GM10847 (cell line): ENCODE measurements around the gene FMO4.

Source experiments
- POLR2A ChIP-seq: IDR thresholded peaks from 2 replicates; pipeline ENCODE4 v1.6.1; 2011; ENCODE audit not compliant: insufficient read length; ENCODE audit errors: extremely low read depth

FMO4 gene, protein sequence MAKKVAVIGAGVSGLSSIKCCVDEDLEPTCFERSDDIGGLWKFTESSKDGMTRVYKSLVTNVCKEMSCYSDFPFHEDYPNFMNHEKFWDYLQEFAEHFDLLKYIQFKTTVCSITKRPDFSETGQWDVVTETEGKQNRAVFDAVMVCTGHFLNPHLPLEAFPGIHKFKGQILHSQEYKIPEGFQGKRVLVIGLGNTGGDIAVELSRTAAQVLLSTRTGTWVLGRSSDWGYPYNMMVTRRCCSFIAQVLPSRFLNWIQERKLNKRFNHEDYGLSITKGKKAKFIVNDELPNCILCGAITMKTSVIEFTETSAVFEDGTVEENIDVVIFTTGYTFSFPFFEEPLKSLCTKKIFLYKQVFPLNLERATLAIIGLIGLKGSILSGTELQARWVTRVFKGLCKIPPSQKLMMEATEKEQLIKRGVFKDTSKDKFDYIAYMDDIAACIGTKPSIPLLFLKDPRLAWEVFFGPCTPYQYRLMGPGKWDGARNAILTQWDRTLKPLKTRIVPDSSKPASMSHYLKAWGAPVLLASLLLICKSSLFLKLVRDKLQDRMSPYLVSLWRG

DNA sequence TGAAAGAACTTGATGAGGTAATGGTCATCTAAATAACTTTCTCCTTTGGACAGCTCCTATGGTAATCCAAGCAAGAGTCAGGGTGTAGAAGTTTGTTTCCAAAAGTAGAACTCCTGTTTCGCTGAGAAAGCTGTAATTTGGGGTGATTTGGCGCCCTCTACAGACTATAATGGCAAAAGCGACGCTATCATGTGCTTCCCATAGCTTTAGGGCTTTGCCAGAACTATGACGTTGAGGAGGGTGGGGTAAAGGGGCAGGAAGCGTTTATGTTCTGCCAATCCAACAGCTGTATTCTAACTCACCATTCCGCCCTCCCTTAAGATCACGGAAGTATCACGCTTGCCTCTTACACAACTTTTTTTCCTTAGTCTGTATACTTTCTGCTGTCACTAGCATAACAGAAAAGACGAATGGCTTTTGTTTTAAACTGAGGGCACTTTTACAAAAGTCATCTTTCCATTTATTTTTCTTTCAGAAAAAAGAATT is at the start of gene FMO4:
TSS of gene FMO4 (plus strand) at position 349 of the 486 bp plus-strand sequence. CDS start 5,643 bp downstream, outside the sequence.
- no peak for TF ChIP-seq POLR2A

DNA sequence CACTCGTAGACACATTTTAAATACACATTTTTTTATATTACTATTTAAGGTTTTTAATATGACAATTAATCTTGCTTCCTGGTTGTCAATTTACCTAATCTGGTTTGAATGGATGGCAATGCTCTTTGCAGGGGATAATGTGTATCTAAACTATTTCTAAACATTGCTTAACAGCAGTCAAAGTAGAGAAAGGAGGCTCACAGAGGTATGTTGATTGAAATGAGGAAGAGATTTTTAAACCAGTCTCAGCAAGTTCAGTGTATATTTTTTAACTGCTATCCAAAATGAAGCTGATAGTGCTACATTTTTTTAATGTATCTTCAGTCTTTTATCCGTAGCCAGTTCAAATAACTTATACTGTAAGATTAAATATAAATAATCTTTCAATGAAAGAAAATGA is 48.3 kb upstream of the FMO4 start:
- no peak for TF ChIP-seq POLR2A

DNA sequence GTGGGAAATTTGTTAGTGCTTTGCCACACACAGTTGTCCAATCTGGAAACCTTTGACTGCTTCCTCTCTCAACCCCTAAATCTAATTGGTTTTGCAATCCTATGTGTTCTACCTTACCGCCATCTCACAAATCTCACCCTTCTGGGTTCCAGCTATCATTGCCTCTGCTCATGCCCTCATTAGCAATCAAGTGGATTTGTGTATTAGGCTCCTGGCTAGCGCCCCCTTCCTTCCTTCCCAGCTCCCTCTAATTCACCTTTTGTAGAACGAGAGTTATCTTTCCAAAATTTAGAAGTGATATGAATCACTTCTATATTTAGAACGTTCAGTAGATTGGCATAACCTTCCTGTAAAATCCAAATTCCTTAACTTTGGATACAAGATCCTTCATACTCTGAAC is 47.1 kb upstream of the FMO4 start:
- TF ChIP-seq POLR2A = no peak

DNA sequence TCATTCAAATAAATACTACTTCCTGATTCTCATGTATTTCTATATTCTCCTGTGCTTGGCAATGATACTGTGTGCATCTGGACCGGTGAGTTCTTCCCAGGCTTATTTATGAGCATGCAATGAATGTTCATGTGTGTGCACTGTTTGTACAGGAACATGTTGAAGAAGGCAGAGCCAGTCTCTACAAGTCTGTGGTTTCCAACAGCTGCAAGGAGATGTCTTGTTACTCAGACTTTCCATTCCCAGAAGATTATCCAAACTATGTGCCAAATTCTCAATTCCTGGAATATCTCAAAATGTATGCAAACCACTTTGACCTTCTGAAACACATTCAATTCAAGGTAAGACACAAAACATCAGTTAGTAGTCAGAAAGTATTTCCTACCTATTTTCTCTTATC is 46.6 kb upstream of the FMO4 start:
- no peak for TF ChIP-seq POLR2A

DNA sequence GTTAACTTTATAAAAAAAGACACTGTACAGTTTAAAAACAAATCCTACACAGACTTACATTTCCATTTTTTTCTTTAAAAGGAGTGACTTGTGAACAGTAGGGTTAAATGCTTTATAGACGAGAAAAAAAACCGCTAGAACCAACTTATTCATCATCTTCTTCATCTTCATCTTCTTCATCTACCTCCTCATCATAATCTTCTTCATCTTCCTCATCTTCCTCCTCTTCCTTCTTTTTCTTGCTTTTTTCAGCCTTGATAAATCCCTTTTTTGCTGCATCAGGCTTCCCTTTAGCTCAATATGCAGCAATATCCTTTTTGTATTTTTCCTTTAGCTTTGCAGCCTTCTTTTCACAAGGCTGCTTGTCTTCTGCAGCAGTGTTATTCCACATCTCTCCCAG is 43.2 kb upstream of the FMO4 start:
- no peak for TF ChIP-seq POLR2A

DNA sequence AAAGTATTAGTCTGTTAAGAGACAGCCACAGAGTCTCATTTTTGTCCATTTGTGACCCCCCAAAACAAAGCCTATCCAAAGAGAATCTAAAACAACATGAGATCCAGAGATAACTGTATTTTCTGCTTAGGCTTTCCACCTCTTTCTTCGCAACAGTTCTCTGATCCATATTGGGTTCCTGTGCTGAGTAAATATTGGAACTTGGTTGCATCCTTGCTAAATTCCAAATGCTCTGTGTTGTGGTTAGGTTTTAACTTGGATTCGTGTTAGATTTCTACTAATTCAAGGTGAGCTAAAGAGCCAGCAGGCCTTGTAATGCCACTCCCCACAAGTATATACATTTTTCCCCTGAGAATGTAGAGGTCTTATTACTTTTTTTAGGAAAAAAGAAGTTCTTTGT is 36.4 kb upstream of the FMO4 start:
- TF ChIP-seq POLR2A = no peak

DNA sequence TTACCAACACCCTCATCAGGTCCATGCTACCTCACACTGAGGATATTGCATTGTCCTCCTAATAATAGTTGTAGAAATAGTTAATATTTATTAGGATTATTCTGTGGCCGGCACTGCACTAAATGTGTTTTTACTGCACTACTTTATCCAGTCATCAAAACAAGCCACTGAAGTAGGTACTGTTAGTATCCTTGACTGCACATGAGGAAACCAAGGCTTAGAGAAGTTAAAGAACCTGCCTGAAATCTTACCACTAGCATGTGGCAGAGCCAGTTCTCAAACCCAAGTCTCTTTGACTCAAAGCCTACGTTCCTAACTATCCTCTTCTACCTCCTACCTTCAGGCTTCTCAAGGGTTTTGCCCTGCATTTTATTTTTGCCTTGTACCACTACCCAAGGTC is 34.7 kb upstream of the FMO4 start:
- no peak for TF ChIP-seq POLR2A

DNA sequence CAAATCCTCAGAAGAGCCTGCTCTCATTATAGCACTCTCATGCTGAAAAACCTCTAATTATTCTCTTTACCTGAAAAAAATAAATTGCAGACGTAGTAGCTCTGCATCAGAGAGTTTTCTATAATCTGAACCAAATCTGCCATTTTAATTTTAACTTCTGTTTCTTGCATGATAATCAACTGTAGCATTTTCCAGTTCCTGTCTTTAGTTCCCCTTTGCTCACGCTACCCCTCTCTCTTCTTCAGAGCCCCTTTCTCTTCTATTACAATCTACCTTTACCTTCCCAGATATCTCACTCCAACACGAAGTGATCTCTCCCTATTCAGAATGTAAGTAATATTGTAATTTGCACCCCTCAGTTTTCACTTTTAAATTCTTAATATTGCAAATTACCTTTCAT is 34.3 kb upstream of the FMO4 start:
- TF ChIP-seq POLR2A = no peak

DNA sequence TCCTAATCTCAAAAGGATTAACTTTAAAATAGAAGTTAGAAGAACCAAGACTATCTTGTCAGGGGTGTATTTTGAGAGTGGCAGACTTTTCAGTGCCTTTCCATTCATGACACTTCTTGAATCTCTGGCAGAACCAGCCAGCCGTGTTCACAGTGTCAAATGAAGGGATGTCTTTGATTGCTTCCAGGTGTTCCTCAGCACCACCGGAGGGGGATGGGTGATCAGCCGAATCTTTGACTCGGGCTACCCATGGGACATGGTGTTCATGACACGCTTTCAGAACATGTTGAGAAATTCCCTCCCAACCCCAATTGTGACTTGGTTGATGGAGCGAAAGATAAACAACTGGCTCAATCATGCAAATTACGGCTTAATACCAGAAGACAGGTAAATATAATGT is 33.4 kb upstream of the FMO4 start:
- no peak for TF ChIP-seq POLR2A

DNA sequence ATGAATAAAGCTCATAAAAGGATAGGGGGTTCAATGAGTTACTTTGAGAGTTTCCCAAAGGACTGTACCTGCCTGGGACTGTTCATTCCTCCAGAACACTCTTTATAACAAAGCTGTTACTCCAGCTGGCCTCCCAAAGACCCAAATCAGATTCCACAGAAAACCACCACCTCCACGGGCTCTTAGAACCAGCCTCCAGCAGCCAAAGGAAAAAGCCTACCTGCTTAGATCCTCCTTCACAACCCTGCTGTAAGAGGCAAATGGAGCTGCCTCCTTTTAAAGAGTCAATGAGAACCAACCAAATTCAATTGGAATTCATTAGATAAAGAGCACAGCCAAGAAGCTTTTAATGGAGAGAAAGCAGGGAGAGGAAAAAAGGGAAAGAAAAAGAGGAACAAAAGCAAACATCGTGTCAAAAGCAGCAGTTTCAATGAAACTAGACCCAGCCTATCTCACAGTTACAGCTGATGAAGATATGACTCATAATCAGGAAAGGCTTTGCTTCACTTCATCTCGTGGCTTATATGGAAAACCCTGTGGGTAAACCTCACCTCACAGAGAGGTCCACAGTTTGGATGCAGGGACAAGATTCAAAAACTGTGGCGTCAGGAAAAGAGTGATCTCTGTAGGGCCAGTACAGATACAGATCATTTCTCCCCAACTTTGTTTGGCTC is 27.8 kb upstream of the FMO4 start:
- TF ChIP-seq POLR2A = no peak

DNA sequence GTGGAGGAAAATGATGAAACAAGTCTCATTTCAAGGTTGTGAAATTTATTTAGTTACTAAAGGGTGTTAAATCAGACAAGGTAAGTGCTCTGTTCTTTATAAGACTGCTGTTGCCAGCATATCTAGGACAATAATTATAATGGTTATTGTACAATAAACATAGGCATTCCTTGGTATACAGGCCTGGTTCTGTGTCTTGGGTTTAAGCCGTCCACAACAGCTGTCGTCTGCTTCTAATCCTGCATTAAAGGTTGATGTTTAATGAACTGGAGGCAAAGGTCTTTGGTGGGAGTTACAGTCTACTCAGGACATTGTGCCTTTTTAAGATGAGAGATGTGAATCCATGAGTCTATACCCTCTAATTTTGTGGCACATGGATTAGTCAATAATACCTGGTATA is 23.4 kb upstream of the FMO4 start:
- no peak for TF ChIP-seq POLR2A

DNA sequence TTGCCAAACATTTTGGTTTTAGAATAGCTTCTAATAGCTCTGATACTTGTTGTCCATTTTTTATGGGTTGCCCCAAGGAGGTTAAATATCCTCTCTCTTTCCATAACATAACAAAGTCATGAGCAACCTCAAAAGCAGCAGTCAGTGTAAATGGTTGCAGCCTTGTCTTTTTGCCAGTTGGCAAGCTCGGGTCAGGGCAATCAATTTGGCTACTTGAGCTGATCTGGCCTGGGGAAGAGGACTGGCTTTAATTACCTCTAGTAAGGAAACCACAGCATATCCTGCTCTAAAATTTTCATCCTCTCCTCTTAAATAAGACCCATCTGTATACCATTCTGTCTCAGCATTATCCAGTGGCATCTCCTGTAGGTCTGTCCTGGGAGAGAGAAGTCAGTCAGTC is 21.2 kb upstream of the FMO4 start:
- no peak for TF ChIP-seq POLR2A

DNA sequence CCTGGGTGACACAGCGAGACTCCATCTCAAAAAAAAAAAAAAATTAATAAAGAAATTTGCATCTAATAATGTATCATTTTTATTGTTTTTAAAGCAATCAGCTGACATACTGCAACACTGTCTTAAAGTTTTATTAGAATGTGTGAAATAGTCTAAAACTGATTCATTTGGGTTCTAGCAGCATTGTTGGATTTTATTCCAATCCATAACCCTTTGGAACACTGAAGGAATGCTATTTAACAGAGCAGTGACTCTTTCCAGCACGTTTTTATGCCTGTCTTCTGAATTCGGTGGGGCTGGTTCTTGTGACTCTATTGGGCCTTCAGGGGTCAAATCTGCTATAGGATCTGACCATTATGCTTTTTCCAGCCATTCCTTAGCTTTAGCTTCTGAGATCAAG is 18.2 kb upstream of the FMO4 start:
- no peak for TF ChIP-seq POLR2A

DNA sequence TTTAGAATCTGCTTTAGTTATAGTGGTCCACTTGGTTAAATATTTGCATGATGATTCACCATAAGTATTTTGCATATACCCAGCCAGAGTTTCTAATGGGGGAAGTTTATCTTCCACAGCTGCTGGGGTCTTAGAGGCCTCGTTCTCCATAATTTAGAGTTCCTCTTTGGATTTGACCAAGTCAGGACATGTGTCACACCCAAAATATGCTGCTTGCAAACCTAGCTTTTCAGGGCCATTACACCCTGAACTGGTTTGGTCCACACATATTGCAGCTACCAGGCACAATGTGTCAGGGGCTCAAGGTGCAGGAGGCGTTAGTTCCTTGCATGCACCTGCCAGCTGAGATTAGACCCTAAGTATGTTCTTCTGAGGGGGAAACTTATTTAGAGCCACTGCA is 17.1 kb upstream of the FMO4 start:
- TF ChIP-seq POLR2A = no peak

DNA sequence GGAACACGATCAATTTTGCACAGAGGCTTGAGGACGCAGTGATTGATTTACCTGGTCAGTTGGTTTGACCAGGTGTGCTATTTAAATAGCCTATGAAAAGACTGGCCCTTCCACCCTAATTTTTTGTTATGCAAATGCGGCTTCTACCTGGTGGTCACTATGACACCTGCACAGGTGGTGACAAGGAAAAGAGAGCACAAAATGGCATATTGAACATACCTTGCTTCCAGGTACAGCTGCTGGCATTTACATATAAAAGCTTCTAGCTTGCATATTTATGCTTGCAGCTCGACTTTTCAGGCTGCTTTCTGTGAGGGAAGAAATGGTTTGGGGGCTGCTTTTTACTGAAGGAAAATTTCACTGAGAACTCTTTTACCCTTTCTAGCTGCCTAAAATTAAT is 15.3 kb upstream of the FMO4 start:
- no peak for TF ChIP-seq POLR2A

DNA sequence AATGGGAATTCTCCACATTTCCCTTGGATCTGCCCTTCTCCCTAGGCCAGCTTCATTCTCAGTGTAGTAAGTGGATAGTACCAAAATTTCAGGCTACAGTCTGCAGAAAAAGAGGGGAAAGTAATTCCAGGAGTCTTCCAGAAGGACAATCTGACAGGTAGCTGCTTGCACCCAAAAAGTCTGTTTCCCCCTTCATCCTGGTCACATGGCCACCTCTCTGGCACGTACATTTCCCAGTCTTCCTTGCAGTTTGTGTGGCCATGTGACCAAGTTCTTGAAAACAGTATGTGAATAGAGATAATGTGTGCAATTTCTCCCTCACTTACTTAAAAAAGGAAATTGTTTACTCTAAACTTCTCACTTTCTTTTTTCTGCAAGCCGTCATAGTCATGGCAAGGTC is 14.6 kb upstream of the FMO4 start:
- TF ChIP-seq POLR2A = no peak
